Calu3 (cell line): ENCODE data around the gene USP32. TPM values are rescaled to one million over a fixed set of nuclear protein-coding genes. Genes with fewer than 3 reads are reported as not detected.

Experiments used
- BruUV-seq: library from RNA; stranded (reverse); fragments of 400-500 nt; replicated peaks from 2 replicates; lab custom pipeline; 2021; lab: Mats Ljungman, UMichigan
- CTCF ChIA-PET: fragments of 300-600 bp; sonication (Branson Sonifier 250); formaldehyde crosslinking; loops from one replicate; lab custom pipeline; 2022; ENCODE audit warnings: antibody characterized with exemption; lab: Charles Lee
- DNase-seq: peaks from one replicate; pipeline ENCODE4 v3.0.0; 2022
- H3K27ac Mint-ChIP-seq: one replicate; pipeline ENCODE4 v1.8.0; 2022; ENCODE audit warnings: mixed read lengths; ENCODE audit not compliant: unreplicated experiment
- H3K27me3 Mint-ChIP-seq: one replicate; pipeline ENCODE4 v1.8.0; 2022; ENCODE audit warnings: mixed read lengths; ENCODE audit not compliant: unreplicated experiment
- H3K36me3 Mint-ChIP-seq: one replicate; pipeline ENCODE4 v1.8.0; 2022; ENCODE audit warnings: mild to moderate bottlenecking, moderate library complexity, mixed read lengths; ENCODE audit not compliant: insufficient read depth, unreplicated experiment
- H3K4me1 Mint-ChIP-seq: one replicate; pipeline ENCODE4 v1.8.0; 2022; ENCODE audit warnings: mild to moderate bottlenecking, low read depth, mixed read lengths; ENCODE audit not compliant: unreplicated experiment
- H3K4me3 Mint-ChIP-seq: one replicate; pipeline ENCODE4 v1.8.0; 2022; ENCODE audit warnings: mild to moderate bottlenecking, low read depth, moderate library complexity, mixed read lengths; ENCODE audit not compliant: unreplicated experiment
- H3K9me3 Mint-ChIP-seq: one replicate; pipeline ENCODE4 v1.8.0; 2022; ENCODE audit warnings: low read depth, mixed read lengths; ENCODE audit not compliant: unreplicated experiment
- intact Hi-C: fragments of 100-400 bp; cut with micrococcal nuclease; formaldehyde crosslinking; loops from one replicate; pipeline ENCODE4 v1.10.0; 2022; ENCODE audit not compliant: unreplicated experiment
- total RNA-seq: library from RNA; stranded (reverse); gene quantifications from 2 replicates; pipeline ENCODE4 v1.2.3, GENCODE V29; 2022
- TF ChIP-seq, protein P1 (sequence below): fragments of 200-600 bp; IDR thresholded peaks from one replicate; pipeline ENCODE4 v1.8.0; 2022; ENCODE audit warnings: antibody characterized with exemption; ENCODE audit not compliant: unreplicated experiment

The USP32 gene
- total RNA-seq, 1 experiment from 2014 or later = 29.6 TPM

DNA sequence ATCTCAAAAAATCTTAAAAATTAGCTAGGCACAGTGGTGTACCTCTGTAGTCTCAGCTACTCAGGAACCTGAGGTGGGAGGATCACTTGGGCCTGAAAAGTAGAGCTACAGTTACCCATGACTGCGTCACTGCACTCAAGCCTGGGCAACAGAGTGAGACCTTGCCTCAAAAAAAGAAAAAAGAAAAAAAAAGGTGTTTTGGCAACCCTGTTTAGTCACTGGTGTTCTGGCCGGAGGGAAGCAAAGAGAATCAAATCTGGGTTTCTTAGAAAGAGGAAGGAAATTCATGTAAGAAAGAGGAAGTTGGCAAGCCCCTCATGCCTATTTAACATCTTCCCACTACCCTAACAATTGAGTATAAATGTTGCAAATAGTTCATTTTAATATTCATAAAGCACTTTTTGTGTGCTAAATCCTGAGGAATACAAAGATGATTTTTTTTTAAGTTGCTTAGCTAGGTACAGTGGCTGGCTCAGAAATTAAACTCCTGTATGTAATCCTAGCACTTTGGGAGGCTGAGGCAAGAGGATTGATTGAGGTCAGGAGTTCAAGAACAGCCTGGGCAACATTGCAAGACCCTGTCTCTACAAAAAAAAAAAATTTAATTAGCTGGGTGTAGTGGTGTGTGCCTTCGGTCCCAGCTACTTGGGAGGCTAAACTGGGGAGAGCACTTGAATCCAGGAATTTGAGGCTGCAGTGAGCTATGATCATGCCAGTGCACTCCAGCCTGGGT is 6.5 kb upstream of the USP32 start:
- BruUV-seq = no TSS peak
- intact Hi-C loops = no loop called here
- H3K36me3 Mint-ChIP-seq = no peaks in the 10 kb centered on the region
- H3K9me3 Mint-ChIP-seq = no peaks in the 10 kb centered on the region
- no peak for DNase-seq
- TF ChIP-seq, protein P1, sequence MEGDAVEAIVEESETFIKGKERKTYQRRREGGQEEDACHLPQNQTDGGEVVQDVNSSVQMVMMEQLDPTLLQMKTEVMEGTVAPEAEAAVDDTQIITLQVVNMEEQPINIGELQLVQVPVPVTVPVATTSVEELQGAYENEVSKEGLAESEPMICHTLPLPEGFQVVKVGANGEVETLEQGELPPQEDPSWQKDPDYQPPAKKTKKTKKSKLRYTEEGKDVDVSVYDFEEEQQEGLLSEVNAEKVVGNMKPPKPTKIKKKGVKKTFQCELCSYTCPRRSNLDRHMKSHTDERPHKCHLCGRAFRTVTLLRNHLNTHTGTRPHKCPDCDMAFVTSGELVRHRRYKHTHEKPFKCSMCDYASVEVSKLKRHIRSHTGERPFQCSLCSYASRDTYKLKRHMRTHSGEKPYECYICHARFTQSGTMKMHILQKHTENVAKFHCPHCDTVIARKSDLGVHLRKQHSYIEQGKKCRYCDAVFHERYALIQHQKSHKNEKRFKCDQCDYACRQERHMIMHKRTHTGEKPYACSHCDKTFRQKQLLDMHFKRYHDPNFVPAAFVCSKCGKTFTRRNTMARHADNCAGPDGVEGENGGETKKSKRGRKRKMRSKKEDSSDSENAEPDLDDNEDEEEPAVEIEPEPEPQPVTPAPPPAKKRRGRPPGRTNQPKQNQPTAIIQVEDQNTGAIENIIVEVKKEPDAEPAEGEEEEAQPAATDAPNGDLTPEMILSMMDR = no peak
- no peaks in the 10 kb centered on the region for H3K27me3 Mint-ChIP-seq
- H3K27ac Mint-ChIP-seq = no peak overlapping the region
- no peak overlapping the region for H3K4me3 Mint-ChIP-seq
- no peaks in the 10 kb centered on the region for H3K4me1 Mint-ChIP-seq
- CTCF ChIA-PET = interaction anchor here (0.6 kb wide), 1 partner anchor 256 kb away, joined by 8 read pairs; no protein-coding TSS in a partner anchor

DNA sequence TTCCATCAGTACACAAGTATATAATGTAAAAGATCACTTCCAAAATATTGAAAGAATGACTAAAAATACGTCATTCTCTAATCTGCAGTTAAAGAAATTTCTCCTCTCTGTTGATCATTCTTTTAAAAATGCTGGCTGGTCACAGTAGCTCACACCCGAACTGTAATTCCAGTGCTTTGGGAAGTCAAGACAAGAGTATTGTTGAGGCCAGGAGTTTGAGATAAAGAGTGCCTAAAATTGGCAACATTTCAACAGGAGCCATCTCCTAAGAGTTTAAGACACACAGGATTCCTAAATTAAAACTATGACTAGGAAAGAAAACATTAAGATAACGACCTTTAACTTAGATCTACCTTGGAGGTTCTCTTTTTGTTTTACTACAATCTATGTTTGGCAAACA is 4.5 kb upstream of the USP32 start:
- no peak overlapping the region for H3K4me3 Mint-ChIP-seq
- no peak overlapping the region for H3K27ac Mint-ChIP-seq
- no peaks in the 10 kb centered on the region for H3K4me1 Mint-ChIP-seq
- CTCF ChIA-PET = no interaction called here
- no TSS peak for BruUV-seq
- DNase-seq = no peak
- peaks cover 19% of the 10 kb centered on the region for H3K36me3 Mint-ChIP-seq
- H3K9me3 Mint-ChIP-seq = no peaks in the 10 kb centered on the region
- no peaks in the 10 kb centered on the region for H3K27me3 Mint-ChIP-seq
- TF ChIP-seq, protein P1 = no peak
- intact Hi-C loops = no loop called here

DNA sequence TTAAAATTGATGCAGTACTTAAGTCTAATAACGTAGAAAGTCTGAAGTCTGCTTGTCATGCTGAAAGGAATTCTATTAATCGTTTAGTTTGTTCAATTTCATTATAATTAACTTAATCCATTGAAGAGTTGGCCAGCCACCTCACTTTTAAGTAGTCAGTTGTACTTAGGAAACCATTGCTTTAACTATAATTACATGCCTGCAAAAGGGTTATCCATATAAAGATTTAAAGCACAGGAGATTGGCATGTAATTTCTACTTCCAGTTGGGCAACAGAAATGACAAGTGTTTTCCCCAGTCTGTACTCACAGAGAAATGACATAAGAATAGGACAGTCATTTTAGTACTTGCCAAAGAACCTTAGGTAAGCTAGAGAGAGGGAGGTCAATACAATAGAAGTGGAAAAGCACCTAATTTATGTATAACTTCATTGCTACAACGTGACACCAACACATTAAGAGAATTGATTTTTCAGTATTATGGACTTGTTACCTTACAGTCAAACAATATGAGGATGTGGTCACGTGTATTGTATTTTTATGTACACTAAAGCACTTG is 3.7 kb upstream of the USP32 start:
- CTCF ChIA-PET = no interaction called here
- no peak overlapping the region for H3K4me3 Mint-ChIP-seq
- H3K9me3 Mint-ChIP-seq = no peaks in the 10 kb centered on the region
- DNase-seq = no peak
- no peaks in the 10 kb centered on the region for H3K27me3 Mint-ChIP-seq
- H3K36me3 Mint-ChIP-seq = peaks cover 27% of the 10 kb centered on the region
- no TSS peak for BruUV-seq
- H3K4me1 Mint-ChIP-seq = peaks cover 3% of the 10 kb centered on the region
- TF ChIP-seq, protein P1 = no peak
- no peak overlapping the region for H3K27ac Mint-ChIP-seq
- intact Hi-C loops = no loop called here

DNA sequence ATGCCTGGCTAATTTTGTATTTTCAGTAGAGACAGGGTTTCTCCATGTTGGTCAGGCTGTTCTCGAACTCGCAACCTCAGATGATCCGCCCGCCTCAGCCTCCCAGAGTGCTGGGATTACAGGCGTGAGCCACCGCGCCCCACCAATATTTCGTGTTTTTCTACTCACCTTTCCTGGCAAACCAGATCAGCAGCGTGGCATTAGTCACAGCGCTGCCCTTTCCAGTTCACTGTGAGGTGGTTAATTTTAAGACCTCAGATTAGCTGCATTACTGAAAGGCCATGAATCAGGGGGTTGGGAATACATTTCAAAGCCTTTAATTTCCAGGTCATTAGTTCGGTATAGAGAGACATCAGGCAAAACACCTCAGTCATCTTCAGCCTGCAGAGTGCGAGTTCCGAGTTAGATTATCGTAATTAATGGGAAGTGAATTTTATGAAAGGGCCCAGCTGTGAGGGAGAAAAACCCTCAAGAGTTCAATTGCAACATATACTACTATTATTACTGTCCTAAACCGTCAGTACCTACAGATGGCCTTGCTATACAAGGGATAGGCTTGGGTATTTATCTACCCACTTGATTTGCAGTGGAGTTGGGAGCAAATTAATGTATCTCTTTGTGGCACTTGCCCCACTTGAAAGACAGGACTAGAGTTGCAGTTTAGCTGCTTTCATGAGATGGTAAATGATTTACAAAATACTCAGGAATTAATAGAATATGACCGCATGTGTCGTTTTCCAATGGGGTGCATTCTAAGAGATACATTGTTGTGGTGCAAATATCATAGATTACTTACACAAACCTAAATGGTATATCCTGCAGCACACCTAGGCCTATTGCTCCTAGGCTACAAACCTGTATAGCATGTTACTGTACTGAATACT is 2.1 kb upstream of the USP32 start:
- no peak overlapping the region for H3K27ac Mint-ChIP-seq
- no peaks in the 10 kb centered on the region for H3K9me3 Mint-ChIP-seq
- peaks cover 33% of the 10 kb centered on the region for H3K36me3 Mint-ChIP-seq
- intact Hi-C loops = no loop called here
- DNase-seq = peak; percentile 30
- H3K4me3 Mint-ChIP-seq = no peak overlapping the region
- TF ChIP-seq, protein P1 = no peak
- CTCF ChIA-PET = no interaction called here
- H3K4me1 Mint-ChIP-seq = peaks cover 11% of the 10 kb centered on the region
- BruUV-seq = no TSS peak
- H3K27me3 Mint-ChIP-seq = no peaks in the 10 kb centered on the region
